ENCODE results near the gene IFITM5.
"Not testable (repeated sequence)": the region's sequence is repeated elsewhere in the genome, so short reads cannot be mapped to it uniquely, and the experiment has no call there.

Gene IFITM5

DNA sequence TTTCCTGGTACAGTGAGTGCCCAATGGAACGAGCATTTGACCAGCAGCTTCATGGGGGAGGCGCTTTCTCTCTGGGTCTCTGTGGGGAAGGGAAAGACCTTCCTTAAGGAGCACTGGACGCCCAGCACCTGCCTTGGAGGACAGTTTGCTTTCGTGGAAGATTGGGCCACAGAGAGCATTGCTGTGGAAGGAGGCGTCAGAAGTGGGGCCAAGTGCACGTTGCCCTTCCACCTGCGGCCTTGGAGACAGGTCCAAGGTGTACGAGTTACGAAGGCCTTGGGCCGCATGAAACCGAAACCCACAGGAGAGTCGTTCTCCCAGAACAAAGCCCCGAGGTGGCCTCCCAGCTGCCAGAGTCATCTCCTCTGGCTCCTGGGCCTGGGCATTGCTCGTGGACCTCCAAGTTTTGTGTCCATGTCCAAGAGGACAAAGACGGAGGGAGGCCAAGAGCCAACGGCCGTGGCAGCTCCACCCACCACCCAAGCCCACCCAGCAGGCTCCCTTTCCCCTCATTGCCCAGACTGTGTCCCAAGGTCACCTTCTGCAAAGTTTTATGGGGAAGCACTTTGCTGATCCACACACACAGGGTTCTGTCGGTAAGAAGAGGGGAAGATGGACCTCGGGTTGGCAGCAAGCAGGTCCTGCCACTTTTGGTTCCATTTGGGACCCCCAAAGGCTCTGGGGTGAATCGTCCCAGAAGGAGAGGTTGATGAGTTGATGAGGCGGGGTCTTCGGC lies 27.0 kb downstream of the IFITM5 start:
- no peak overlapping the region for H3K4me3 ChIP-seq (ENCODE audit: low read depth, low read length)
- DNase-seq (ENCODE audit: low read depth): no peak

DNA sequence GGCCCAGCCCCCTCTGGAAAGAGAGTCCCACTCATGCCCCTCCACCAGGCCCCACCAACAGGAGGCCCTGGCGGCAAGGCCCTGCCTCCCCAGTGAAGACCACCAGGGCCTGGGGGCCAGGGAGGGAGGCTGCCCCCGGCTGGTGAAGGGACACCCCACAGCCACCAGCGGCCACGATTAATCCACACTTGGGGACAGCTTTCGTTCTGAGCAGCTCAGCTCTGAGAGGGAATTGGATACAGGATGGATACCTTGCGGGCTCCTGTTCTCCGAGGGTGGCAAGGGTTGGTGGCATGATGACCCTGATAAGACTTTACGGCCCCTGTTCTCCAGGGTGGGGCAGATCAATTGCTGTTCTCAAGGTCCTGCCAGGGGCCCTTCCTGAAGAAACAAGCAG lies 28.0 kb downstream of the IFITM5 start:
- DNase-seq (ENCODE audit: low read depth): no peak
- H3K4me3 ChIP-seq (ENCODE audit: low read depth, low read length): no peak overlapping the region

DNA sequence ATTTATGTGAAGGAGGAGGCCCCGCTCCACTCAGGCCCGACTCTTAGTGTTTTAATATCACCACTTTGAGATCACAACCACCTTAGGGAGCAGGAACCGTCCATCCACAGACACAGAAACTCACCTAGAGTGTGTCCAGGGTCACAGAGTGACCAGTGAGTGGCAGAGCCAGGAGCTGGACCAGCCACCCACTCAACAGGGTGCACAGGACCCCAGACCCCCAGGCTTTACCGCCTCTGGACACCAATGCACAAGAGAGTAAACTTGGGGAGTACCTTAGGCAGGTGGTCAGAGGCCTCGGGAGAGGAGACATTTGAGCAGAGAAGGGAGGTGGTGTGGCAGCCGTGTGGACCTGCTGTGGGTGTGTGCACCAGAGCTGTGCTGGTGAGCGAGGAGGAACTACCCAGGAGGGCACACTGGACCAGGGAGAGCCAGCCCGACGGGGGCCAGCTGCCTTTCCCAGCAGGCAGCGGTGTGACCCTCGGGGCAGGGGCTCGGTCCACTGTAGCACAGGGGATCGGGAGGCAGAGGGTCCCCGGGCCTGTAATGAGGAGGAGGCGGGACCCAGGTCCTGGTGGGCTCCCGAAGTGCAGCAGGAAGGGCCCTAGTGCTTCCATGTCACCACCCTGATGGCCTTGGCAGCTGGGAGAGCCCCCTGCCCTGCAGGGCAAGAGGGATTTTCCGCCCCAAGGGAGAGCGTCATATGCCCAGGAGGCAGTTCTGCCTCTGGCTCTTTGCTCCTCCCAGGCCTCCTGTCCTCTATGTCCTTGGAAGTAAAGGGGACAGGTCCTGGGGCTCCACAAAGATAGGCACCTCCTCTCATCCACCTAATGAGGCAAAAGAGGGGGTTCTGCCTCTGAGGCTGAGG lies 28.6 kb downstream of the IFITM5 start:
- H3K4me3 ChIP-seq (ENCODE audit: low read depth, low read length): no peak overlapping the region
- DNase-seq (ENCODE audit: low read depth): no peak

DNA sequence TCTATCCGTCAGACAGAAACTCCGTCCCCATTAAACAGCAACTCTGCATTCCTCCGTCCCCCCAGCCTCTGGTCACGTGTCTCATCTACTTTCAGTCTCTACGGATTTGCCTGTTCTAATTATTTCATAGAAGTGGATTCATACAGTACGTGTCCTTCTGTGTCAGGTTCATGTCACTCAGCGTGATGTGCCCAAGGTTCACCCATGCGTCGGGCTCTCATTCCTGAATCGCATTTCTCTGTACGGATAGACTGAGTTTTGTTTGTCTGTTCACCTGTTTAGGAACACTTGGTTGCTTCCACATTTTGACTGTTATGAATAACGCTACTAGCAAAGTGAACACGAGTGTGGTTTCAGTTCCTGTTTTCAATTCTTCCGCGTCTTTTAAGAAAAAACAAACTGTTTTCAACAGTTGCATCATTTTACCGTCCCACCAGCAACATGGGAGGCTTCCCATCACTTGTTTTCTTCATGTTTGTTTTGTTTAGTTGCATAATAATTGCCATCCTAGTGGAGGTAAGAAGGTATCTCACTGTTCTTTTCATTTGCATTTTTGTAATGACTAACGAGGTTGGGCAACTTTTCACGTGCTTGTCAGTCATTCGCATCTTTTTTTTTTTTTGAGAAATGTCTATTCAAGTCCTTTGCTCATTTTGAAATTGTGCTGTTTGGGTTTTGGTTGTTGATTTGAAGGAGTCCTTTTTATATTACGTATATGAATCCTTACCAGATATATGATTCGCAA lies 30.0 kb downstream of the IFITM5 start:
- DNase-seq (ENCODE audit: low read depth): no peak
- H3K4me3 ChIP-seq (ENCODE audit: low read depth, low read length): no peak overlapping the region

DNA sequence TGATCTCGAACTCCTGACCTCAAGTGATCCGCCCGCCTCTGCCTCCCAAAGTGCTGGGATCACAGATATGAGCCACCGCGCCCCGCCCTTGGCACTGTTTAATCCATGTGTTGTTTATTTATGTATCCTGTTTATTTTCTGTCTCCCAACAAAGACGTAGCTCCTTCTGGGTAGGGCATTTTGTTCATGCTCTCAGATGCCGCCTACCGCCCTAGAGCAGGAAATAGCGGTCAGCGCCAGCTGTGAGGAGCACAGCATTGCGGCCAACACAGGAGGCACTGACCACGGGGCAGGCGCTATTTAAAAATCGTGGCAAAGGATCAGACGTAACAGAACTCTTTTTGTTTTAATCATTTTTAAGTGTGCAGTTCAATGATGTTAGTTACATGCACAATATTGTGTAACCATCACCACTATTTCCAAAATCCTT lies 30.6 kb downstream of the IFITM5 start:
- not testable (repeated sequence) for DNase-seq (ENCODE audit: low read depth); H3K4me3 ChIP-seq (ENCODE audit: low read depth, low read length)

DNA sequence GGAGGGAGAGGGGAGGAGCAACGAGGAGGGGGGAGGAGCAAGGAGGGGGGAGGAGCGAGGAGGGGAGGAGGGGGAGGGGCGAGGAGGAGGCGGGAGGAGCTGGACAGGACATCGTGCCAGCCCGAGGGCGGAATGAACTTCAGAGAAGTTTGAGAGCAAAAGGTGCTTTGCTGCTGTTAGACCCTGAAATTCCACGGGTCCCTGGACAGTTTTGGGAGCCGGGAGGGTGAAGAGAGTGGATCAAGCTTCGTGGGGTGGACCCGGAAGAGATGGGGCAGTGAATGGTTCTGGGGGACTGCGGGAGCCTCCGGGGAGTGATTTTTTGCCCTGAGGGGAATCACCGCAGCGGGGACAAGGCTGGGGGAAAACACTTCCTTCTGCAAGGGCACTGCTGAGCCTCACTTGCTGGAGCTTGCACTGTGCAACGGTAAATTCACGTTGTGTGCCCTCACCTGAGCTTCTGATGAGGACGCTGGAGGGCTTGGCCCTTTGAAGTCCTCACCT lies 31.8 kb downstream of the IFITM5 start:
- DNase-seq (ENCODE audit: low read depth): no peak
- H3K4me3 ChIP-seq (ENCODE audit: low read depth, low read length): no peak overlapping the region

DNA sequence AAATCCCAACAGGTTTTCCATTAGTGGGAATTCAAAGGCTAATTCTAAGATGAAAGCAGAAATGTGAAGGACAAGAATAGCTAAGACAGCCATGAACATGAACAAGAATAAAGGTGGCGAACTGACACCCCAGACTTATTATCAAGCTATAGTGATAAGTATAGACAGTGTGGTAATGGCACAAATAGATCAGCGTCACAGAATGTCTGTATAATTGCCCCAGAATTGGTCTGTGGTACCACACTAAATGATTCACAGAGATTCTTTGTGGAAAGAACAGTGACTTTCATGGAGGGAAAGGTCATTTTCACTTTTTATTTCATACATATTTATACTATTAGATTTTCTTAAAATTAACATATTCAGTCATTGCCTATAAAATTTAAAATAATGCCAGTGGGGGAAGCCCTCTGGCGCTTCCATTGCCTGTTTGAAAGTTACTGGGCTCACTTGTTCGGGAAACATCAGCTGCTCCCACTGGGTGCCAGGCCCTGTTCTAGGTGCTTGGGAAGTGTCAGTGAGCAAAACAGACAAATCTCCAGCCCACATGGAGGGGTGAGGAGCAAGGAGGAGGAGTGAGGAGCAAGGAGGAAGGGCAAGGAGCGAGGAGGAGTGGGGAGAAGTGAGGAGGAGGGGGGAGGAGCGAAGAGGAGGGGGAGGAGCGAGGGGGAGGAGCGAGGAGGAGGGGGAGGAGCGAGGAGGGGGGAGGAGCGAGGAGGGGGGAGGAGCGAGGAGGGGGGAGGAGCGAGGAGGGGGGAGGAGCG lies 32.5 kb downstream of the IFITM5 start:
- H3K4me3 ChIP-seq (ENCODE audit: low read depth, low read length): no peak overlapping the region
- DNase-seq (ENCODE audit: low read depth): no peak

DNA sequence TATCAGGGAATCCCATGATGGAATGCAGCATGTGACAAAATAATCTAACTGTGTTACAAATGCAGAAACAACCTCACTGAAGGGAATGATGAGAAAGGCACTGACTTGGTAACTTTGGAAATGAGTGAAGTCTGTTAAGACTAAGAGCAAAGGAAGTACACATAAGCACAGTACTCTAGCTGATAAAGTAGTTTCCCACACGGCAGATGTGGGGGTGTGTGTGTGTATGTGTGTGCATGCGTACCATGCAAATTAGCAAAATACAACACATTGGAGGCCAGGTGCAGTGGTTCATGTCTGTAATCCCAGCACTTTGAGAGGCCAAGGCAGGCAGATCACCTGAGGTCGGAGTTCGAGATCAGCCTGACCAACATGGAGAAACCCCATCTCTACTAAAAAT lies 37.7 kb downstream of the IFITM5 start:
- no peak for DNase-seq (ENCODE audit: low read depth)
- H3K4me3 ChIP-seq (ENCODE audit: low read depth, low read length): no peak overlapping the region

DNA sequence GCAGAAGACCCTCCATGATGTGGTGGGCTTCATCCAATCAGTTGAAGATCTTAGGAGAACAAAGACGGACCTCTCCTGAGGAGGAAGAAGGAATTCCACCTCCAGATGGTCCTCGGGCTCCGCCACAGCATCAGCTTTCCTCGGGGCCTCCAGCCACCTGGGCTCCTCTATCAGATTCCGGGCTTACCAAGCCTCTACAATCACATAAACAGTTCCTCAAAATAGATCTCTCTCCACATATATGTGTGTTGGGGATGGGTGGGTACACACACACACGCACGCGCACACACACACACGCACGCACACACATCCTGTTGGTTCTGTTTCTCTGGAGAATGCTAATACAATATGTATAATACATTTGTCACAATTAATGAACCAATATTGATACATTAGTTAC lies 39.9 kb downstream of the IFITM5 start:
- no peak for DNase-seq (ENCODE audit: low read depth)

DNA sequence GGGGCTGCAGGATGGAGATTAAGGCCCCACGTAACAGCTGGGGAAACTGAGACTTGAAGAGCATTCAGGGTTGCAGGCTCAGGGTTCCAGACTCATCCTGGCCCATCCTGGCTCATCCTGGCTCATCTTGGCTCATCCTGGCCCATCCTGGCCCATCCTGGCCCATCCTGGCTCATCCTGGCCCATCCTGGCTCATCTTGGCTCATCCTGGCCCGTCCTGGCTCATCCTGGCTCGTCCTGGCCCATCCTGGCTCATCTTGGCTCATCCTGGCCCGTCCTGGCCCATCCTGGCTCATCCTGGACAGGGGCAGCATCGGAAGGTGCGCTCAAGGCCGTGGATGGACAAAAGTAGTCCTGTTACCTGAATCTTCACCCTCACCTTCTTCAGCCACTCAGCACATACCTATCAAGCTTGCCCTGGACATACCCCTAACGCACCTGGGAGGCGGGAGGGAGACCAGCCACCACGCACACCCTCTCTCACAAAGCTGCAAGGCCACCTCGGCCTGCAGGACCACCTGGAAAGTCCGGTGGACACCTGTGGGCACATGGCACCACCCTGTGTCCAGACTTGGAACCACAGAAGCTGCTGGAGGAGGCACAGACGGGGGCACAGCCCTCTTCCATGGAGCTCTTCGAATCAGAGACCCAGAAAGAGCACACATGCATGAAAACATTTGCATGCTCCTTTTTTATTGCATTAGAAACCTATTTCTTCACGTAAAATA lies 41.4 kb downstream of the IFITM5 start:
- no peak for DNase-seq (ENCODE audit: low read depth)
- H3K4me3 ChIP-seq (ENCODE audit: low read depth, low read length): no peak overlapping the region

More for the DNA sequence above, 39.9 kb downstream of the IFITM5 start:
- no peak overlapping the region for H3K4me3 ChIP-seq (ENCODE audit: low read depth, low read length)

DNA sequence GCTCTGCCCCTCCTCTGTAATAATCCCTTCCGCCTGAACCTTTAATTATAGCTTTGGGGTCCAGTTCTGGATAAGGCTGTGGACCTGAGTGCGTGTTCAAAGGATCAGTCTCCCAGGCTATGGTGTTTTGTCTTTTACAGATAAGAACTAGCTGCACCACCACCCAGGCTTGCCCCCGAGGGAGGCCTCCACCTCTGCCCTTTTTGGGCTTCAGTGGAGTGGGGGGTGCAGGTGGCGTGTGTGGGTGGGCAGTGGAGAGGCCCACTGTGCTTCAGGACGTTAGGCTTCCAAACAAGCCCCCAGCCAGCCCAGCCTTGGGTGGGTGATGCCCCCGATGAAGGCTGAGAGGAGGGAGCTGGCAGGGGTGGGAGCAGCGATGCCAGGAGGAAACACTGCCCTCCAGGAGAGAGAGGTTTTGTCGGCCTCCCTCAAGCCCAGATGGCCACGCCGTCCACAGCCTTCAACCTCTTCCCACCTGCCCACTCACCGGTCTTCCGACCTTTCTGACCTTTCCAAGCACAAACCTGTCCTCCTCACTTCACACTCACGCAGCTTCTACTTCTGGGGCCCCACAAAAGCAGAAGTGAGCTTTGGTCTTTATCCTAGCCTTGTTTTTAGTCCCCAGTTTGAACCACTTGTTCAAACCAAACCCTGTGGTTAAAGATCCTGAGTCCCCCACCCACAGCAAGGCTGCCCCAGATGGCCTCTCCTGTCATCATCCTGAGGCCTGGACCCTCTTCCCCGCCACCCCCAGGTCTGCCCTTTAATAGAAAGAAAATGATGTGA lies 42.2 kb downstream of the IFITM5 start:
- H3K4me3 ChIP-seq (ENCODE audit: low read depth, low read length): no peak overlapping the region
- no peak for DNase-seq (ENCODE audit: low read depth)

DNA sequence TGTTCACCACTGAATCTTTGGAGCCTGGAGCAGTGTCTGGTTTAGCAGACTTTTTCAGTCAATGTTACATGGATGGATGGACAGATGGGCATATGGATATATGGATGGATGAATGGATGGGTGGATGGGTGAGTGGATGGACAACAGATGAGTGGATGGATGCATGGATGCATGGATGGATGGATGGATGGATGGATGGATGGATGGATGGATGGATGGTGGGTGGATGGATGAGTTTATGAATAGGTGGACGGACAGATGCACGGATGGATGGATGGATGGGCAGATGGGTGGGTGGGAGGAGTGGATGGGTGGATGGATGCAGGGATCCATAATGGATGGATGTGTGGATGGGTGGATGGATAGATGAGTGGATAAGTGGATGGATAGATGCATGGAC lies 43.5 kb downstream of the IFITM5 start:
- no peak for DNase-seq (ENCODE audit: low read depth)
- no peak overlapping the region for H3K4me3 ChIP-seq (ENCODE audit: low read depth, low read length)

DNA sequence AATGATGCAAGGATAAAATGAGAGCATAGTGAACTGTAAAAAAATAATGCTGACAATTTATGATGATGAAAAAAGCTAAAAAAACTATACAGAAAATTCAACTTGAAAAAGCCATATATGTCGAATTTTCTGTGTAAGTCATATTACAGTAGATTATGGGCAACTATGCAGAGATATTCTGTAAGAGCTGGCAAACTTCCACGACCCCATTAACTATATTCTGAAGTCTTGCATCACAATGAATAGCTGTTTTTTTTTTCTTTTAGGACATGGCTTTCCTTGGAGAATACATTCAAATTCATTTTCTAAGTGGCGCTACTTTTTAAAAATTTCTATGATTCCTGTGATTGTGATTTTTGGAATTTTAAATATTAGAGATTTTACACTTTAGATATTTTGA lies 44.1 kb downstream of the IFITM5 start:
- no peak overlapping the region for H3K4me3 ChIP-seq (ENCODE audit: low read depth, low read length)
- no peak for DNase-seq (ENCODE audit: low read depth)

DNA sequence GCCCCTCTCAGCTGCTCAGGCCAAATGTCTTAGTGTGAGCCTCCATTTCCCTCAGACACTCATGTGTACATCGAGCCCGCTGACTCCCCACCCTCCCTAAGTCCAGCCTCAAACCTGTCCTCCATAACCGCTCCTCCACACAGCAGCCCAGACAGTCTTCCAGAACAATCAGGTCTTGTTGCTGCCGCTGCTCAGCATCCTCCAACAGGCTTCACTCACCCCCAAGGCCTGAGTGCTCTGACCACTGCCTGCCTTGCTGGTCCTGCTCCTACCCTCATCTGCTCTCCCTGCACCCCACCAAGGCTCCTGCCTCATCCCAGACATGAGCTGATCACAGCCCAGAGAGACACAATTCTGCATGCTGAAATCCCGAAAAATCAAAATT lies 45.4 kb downstream of the IFITM5 start:
- no peak overlapping the region for H3K4me3 ChIP-seq (ENCODE audit: low read depth, low read length)
- no peak for DNase-seq (ENCODE audit: low read depth)

DNA sequence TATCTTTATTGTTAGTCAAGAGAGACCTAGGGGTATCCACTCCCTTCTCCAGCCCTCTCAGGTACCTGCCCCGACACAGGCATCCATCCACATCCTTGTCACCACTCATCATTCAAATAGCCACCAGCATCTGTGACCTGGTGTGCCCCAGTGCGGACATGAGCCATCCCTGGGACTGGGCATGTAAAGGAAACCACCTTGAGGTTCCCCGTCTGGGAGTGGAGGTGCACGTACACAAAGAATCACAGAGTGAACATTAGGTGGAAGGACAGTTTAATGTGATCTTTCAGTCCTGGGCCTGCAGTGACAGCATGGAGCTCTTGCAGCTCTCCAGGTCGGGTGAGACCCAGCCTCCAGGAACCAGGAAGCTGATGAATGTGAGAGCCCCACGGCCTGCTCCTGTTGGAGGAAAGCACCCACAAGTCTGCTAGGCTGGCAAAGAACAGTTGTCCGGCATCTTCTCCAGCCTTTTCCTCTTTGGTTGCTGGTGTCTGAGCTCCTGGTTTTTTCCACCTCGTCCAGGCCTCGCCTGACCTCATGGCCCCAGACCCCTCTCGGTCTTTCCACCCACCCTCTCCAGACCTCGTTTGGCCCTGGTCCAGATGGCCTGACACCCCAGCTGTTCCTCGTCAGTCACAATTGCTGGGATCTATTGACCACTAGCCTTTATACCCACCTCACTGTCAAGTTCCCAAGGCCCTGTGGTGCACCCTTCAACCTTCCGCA lies 46.0 kb downstream of the IFITM5 start:
- no peak for DNase-seq (ENCODE audit: low read depth)

DNA sequence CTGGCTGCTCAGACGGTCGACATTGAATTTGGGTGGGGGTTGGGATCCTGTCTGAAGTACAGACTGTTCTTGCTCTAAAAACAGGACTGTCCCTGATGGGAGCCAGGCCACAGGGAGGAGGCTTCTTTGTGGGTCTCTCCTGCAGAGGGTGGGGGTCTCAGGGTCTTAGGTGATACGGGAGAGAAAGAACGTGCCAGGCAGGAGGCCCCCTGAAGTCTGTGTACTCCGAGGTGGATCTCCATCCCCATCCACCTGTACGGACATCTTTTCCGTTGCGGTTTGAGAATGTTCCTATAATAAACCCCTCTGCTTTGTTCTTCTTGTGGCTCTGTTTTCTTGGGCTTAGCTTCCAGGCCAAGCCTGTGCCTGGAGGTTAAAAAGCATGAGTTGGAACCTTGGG lies 46.7 kb downstream of the IFITM5 start:
- no peak overlapping the region for H3K4me3 ChIP-seq (ENCODE audit: low read depth, low read length)
- no peak for DNase-seq (ENCODE audit: low read depth)

More for the DNA sequence above, 46.0 kb downstream of the IFITM5 start:
- no peak overlapping the region for H3K4me3 ChIP-seq (ENCODE audit: low read depth, low read length)

DNA sequence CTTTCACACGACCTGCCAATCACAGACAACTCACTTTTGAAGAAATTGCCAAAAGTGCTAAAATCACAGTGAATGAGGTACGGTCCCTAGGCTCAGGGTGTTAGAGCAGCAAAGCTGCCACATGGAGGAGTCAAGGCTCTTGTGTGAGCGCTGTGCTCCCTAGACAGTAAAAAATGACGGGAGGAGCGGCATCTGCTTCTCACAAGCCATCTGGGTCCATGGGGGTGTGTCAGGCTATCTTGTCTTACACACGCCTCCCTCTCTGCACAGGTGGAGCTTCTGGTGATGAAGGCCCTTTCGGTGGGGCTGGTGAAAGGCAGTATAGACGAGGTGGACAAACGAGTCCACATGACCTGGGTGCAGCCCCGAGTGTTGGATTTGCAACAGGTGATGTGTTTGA lies 47.8 kb downstream of the IFITM5 start:
- DNase-seq (ENCODE audit: low read depth): no peak
- H3K4me3 ChIP-seq (ENCODE audit: low read depth, low read length): no peak overlapping the region
